ENCODE measurements around the gene XPO6.

The XPO6 gene

GRCh38 chr16:28052274-28053128, 159.3 kb downstream of the XPO6 start:
- H3K4me3 ChIP-seq (ENCODE audit: low read depth, low read length): no peak overlapping the region
- no peak for DNase-seq (ENCODE audit: low read depth)
- TF ChIP-seq CTCF (IDR thresholded peaks at IDR 0.05; ENCODE audit: insufficient read depth, low read depth, low read length, missing control alignments): no peak

GRCh38 chr16:28051486-28051885, 160.3 kb downstream of the XPO6 start:
- H3K4me3 ChIP-seq (ENCODE audit: low read depth, low read length): no peak overlapping the region
- no peak for TF ChIP-seq CTCF (IDR thresholded peaks at IDR 0.05; ENCODE audit: insufficient read depth, low read depth, low read length, missing control alignments)
- no peak for DNase-seq (ENCODE audit: low read depth)

All from GM12865 (cell line).